Stimulated activated CD4-positive, alpha-beta T cell treated with anti-CD3 and anti-CD28 coated beads, TNF-alpha, amount 100 ng/mL, for 24 hours (primary cell): Measurements from ENCODE around the gene FKBP7.
"Not testable (repeated sequence)": the region's sequence is repeated elsewhere in the genome, so short reads cannot be mapped to it uniquely, and the experiment has no call there.

Source experiments
- DNase-seq, 3 experiments: peaks; one replicate each; pipeline ENCODE4 v3.0.0-alpha.2; 2020; ENCODE audit warnings: low read depth in 3 of 3

FKBP7 gene

DNA sequence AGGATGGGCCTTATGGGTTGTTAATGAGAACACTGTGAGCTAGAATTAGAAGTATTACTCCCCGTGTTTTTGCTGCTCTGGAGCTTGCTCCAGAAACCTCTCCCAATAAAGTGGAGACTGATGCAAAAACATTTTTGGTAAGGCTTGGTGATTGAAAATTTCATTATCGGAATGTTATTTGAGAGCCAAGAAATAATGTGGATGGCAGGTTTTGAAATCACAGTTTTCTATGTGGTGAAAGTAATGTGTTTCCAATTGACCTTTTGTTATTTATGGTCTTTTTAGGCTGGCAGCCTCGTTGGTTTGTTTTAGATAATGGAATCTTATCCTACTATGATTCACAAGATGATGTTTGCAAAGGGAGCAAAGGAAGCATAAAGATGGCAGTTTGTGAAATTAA is 7.0 kb upstream of the FKBP7 start:
- no peak for DNase-seq

DNA sequence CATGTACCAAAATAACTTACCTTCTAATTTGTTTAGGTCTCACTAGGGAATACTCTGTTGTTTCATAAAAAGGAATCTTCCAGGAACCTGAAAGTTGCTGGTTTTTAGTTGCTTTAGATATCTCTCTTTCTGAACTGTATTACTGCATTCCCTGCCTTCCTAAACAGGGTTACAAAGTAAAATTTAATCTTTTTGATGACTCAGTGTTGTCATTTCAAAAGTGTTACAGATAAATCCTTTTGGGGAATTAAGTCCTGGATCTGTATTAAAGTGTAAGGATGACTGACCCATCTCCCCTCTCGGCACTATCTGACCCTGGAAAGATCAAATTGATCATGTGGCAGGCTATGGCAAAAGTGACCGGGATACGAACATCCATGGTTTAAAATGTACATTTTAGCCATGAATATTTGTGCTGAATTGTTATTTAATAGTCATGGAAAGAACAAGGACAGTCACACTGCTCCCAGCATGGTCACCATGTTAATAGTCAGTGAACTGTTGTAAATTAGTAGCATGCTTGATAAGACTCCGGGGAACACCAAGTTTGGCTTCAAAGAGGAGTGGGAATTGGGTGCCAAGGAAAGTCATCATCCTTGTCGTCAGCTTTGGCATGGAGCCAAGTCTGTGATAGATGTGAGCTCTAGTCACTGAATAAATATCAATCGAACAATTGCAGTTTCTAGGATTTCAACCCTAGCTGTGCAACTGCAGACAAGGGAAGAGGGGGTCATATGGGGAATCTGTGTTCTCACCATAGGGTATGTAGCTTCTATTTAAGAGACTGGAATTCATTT is 6.0 kb upstream of the FKBP7 start:
- DNase-seq: no peak

DNA sequence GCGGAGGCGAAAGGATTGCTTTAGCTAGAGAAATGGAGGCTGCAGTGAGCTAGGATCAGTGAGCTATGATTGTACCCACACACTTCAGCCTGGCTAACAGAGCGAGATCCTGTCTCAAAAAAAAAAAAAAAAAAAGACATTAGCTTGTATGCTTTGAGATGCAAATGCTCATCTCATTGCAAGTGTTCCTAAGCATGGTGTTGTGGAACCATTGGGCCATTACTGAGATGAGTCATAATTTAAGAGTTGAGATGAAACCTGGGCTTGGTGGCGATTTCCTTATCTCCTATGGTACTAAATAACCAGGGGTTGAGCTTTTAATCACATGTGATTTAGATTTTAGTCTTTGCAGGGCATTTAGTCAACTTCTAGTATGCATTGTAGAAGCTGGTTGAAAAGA is 4.0 kb upstream of the FKBP7 start:
- DNase-seq: no peak

DNA sequence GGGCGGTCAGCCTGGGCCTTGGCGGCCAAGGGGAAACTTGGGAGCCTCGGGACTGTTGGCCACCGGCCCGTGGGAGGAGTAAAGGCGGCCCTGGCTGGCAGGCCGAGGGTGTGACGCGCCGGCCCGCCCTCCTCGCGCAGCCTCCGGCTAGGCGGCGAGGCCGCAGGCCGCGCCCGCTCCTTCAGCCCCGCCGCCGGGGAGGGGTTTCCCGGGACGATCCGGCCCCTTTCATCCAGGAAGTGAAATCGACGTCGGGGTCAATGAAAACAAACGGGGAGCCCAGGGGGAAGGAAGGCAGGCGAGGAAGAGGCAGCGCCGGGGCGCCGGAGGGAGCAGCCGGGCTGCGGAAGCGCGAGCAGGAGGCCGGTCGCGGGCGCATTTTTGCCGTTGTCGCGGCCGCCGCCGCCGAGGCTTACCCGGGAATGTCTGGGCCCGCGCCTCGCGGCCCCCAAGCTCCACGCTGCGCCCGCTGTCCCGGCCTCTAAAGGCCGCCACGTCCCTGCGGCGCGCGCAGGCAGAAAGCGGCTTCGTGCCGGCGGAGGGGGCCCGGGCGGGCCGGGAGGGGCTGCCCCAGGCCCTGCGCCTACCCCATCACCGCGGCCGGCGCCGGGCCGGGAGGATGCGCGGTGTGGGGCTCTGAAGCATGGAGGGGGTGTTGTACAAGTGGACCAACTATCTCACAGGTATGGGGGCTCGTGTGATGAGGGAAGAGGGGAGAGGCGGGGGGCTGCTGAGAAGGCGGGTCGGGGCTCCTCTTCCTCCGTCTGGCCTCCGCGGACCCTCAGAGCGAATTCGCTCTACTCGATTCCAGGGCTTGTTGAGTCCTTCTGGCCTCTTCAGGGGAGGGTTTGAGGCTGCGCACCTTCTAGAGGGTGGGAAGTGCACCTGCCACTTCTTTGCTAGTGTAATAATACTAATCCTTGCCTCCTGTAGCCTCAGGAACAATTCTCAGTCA is 2.1 kb upstream of the FKBP7 start, which contains the start of gene PLEKHA3:
PLEKHA3 (plus strand) TSS at position 231 of the 955 bp plus-strand sequence; CDS start at position 644, 413 bp downstream.
- peak; percentile 42 to 80 (median 61) for DNase-seq

DNA sequence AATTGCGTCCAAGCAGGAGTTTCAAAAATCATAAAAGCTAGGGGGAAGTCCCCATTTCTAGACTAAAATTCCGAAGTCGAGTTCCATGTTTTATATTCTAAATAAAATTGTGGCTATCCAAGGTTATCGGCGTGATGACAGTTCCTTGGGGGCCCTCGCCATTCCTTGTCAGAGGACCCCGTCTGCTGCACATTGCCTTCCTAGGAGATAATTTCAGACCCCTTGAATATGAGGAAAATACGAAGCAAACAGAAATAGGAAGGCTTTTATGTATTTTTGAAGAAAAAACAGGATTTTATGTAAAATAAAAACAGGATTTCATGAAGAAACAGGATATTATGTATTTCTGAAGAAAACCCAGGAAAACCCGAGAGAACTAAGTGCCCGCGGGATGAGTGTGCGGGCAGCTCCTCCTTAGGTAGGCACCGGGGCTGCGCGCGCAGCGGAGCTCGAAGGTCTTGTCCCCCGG is 1.4 kb upstream of the FKBP7 start:
- no peak for DNase-seq

DNA sequence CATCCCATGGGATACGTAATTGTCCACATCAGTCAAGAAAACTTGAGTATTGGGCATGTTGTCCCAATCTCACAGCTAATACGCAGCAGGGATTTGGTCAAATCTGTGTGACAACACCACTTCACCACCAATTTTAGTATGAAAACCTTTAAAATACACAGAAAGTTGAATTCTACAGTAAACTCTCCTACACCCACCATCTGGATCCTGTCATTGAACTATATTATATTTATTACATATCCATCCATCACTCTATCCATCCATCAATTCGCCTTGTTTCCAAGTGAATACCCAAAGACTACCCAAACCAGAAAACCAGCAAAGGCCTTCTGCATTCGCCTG is 846 bp upstream of the FKBP7 start:
- no peak for DNase-seq

DNA sequence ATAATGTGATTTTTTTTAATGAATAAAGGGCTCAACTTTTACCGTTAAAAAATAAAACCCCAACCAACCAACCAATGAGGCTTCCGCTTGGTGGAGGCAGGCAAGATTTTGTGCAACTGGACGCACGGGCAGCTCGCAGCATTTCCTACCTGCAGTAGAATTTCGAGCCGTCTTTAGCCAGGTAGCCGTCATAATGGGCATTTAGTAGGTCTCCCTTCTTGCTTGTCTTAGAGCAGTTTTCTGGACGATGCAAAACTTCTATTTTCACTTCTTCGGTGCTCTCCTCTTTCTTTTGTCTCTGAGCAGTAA is 316 bp downstream of the FKBP7 start:
- no peak for DNase-seq

DNA sequence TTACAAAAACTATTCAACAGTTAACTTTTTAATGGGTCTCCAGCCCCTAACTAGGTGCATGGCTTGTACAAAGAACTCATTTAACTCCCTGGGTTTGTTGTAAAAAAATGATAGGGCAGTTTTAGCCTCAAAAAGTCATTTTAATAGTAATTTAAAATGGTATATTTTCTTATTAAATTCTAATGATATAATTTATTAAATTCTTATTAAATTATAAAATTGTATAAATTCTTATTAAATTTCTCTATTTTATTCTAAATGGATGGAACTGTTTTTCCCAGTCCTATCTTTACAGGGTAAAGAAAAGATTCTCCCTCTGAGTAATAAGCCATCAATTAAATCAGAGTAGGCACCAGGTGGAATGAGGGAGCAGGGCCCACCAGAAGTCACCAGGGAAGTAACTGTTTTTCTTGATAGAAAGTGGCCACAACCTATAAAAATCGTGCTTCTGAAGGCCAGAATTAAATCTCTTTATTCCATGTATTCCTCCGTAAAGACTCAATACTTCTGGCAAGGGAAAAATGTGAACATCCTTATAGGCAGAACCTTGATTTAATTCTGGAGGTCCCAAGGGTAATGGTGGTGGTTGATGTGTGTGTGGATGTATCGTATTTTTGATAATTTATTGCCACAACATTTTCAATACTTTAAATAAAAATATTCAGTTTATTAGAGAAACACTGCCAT is 814 bp downstream of the FKBP7 start:
- DNase-seq: no peak

DNA sequence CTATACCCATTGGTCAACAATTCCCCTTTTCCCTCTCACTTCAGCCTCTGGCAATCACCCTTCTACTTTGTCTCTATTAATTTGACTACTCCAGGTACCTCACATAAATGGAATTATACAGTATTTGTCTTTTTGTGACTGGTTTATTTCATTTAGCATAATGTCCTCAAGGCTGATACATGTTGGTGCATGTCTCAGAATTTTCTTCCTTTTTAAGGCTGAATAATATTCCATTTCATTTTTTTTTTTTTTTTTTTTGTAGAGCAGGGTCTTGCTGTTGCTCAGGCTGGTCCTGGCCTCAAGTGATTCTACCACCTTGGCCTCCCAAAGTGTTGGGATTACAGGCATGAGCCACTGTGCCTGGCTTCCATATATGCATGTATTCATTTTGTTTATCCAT is 1.9 kb downstream of the FKBP7 start:
- no peak for DNase-seq

DNA sequence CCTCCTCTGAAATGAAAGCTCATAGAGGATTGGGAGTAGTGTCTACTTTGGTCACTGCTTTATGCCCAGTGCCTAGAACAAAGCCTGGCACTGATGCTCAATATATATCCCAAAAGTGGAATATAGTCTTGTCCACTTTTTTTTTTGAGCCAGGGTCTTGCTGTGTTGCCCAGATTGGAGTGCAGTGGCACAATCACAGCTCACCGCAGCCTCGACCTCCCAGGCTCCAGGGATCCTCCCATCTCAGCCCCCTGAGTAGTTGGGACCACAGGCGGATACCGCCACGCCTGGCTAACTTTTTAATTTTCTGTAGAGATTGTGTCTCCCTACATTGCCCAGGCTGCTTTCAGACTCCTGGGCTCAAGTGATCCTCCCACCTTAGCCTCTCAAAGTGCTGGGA is 3.8 kb downstream of the FKBP7 start:
- DNase-seq: no peak

DNA sequence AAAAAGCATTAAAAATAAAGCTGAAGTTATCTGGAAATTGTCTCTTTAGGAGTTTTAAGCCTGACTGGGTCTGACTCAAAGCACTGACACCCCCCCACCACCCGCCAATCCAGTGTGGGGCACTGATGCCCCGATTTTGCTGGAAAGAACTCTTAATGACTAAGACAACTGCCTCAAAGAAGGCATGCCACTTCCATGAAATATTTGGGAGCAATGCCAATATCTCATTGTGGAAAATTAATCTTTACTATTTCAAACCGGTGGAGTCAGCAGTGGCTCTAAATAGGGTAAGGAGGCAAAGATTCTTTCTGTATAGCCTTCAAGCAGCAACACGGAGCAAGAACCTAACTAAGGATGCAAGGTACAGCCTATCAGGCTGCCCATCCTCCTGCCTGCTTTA is 4.5 kb downstream of the FKBP7 start:
- no peak for DNase-seq

DNA sequence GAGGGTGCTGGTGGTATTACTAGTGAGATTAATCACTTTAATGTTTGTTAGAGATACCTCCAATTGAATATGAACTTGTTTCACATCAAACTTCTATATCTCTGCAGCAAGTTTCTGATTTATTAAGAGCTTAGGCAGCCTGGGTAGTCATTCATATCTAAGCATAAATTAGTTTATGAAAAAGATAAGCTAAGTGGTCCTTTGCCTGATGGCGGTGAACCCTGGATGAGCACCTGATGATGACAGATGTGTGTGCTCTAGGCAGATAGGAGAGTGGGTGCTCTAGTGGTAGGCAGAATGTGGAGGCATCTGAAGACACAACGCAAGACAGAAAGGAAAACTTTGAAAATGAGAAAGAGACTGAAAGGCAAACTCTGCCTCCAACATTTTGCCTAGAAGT is 5.0 kb downstream of the FKBP7 start:
- DNase-seq: no peak

DNA sequence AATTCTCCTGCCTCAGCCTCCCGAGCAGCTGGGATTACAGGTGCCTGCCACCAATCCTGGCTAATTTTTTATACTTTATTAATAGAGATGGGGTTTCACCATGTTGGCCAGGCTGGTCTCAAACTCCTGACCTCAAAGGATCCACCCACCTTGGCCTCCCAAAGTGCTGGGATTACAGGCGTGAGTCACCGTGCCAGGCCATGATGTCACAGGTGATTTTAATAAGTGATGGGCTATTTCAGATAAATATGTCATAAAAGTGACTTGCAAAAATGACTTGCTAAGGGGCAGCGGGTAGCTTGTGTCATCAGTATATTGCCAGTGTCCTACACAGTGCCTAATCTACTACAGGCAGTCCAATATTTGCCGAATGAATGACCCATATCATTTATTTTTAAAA is 7.1 kb downstream of the FKBP7 start:
- not testable (repeated sequence) for DNase-seq

DNA sequence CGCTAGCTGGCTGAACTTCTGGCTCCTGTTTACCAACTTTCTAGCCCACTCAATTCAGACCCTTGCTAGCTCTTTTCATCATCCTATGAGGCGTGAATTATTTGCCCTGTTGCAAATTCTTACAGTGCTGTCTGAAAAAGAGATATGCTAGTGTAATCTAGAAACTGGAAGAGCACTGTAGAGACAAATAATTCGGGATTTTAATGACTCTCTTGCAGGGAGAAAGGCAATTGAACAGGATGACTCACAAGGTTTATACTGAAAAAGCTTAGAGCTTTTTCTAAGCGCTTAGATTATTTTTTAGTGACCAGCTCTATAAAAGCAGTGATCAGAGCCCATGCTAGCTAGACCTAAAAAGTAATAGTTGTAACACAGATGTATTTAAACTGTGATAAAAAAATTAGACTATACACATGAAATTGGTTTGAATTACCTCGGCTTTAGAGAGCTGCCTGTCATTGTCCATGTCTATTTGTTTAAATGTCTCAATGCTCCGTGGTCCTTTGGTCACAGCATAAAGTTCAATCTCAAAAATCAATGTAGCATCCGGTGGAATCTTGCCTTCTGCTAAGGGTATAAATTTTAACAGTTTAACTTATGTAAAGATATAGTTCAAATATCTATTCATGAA is 9.1 kb downstream of the FKBP7 start:
- DNase-seq: no peak

DNA sequence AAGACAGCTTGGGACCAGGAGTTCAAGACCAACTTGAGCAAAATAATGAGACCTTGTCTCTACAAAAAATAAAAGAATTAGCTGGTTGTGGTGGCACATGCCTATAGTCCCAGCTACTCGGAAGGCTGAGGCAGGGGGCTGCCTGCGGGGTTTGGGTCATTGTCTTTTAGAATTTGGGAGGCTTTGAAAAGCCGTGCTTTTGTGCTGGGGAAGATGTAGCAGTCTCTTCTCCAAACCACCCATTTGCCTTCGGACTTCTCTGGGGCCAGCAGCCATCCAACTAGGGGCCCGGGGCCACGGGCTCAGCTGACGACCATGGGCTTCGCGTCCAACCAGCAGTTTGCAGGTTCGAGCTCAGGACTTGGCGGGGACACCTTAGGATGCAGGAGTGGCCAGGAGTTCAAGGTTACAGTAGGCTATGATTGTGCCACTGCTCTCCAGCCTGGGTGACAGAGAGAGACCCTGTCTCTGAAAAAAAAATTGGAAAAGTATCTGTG is 21.0 kb downstream of the FKBP7 start:
- DNase-seq: no peak

DNA sequence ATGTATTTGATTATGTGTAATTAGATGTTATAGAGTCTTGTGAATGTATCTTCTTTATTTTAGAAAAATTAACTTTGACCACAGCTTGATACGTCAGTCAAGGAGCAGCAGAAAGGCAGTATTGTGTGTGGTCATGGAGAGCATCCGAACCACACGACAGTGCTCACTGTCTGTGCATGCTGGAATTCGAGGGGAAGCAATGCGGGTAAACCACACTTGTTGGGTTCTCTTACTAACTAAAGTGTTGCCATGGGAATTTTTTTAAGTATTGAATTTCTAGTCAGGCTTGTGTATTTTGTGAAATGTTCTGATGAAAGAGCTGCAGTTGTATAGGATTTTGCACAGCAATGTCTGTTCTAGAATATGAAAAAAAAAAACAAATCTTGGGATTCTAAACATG is 22.5 kb downstream of the FKBP7 start:
- no peak for DNase-seq

DNA sequence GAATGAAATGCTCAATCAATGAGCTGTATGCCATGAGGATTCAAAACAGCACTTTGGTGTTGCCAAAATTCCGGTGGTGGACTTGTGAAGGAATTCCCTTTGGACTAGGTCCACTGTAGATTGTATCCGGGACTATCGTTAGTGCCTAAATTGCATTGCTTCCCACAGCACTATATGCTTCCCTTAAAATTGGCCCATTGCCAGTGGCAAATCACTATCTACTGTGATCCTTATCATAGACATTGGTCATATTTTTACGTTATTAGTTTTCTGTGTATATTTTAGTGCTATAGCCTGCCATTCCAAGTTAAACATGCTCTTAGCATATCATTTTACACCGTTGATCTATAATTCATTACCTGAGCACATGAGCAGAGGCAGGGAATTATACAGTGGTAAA is 25.5 kb downstream of the FKBP7 start:
- no peak for DNase-seq

DNA sequence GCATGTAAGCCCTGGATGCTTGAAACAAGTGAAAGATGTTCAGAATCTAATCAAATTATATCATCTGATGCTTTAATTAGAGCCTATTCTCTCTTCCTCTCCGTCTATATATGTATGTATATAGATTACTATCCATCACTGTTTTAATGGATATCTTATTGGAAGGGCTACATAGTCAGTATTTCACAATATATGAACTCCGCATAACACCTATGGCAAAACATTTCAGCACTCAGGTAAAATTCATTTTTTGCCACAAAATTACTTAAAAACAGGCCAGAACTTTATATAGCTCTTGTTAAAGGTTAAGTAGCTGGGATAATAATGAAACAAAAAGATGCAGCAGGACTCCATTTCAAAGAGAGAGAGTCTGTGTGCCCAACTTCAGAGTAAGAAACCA is 26.1 kb downstream of the FKBP7 start:
- no peak for DNase-seq

DNA sequence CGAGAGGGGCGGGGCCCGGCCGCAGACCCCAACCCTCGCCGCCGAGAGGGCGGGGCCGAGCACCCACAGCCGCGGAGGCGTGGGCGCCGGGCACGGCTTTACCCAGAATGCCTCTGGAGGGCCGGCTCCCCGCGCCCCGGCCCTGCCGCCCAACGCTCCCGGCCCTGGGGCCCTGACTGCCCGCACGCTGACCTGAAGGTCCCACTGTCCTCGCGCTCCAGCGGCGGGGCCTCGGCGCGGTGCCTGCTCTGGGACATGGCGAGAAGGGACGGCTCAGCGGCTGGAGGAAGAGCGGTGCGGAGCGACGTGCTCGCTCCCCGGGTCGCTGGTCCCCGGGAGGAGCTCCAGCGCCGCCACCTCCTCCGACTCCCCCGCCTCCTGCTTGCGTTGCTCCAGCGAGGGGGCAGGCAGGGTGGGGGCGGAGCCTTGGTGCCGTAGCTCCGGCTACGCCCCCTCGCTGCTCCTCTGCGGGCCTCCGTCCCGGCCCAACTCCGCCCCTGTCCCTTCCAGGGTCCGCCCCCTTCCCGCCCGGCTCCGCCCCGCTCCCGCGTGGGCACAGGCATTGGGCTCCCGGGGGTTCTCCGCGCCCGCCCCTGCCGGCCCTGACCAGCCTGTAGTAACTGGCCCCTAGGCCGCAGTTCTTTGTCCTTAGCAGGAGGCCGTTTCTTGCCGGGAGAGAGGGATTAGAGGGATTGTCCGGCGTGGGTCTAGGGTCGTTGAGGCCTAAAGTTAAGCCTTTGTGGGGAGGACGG is 27.4 kb downstream of the FKBP7 start, which contains the start of the genes PJVK and PRKRA:
PJVK (plus strand) TSS at position 605 of the 752 bp plus-strand sequence. CDS start 2,032 bp downstream, outside the sequence.
PRKRA (minus strand) TSS at position 402 of the 752 bp plus-strand sequence; CDS start at position 257, 145 bp downstream.
- DNase-seq: peak; percentile 89 to 95 (median 90)

DNA sequence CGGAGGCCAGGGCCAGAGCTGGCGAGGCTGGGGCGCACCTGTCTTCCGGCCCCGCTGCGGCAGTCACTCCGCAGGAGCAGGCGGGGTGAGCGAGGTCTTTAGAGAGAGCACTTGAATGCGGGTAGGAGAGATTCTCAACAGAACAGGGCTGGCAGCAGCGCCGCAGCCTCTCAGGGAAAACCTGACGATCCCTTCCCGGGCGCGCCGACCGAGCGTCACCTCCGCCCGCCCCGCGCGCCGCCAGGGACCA is 28.0 kb downstream of the FKBP7 start:
- no peak for DNase-seq
